WERI-Rb-1 (cell line): ENCODE measurements around the gene TUB.

Experiments used
- DNase-seq: peaks from one replicate; pipeline ENCODE4 v3.0.0-alpha.2; 2020
- H3K27ac ChIP-seq: fragments of 250-450 bp; sonication (Bioruptor Pico); 2 replicates; pipeline ENCODE4 v1.5.1; 2020; ENCODE audit warnings: mild to moderate bottlenecking, moderate library complexity
- H3K27me3 ChIP-seq: fragments of 250-450 bp; sonication (Bioruptor Pico); 2 replicates; pipeline ENCODE4 v1.5.1; 2021; ENCODE audit warnings: mild to moderate bottlenecking, low read depth, moderate library complexity; ENCODE audit not compliant: insufficient read depth, severe bottlenecking
- H3K36me3 ChIP-seq: fragments of 250-450 bp; sonication (Bioruptor Pico); 2 replicates; pipeline ENCODE4 v1.5.1; 2020; ENCODE audit warnings: mild to moderate bottlenecking, moderate library complexity
- H3K4me3 ChIP-seq: 2 replicates; pipeline ENCODE4 v1.5.1; 2011; ENCODE audit warnings: low read depth, mild to moderate bottlenecking, control low read depth, low read length
- H3K9me3 ChIP-seq: fragments of 250-450 bp; sonication (Bioruptor Pico); 2 replicates; pipeline ENCODE4 v1.5.1; 2021; ENCODE audit warnings: mild to moderate bottlenecking, moderate library complexity; ENCODE audit not compliant: severe bottlenecking
- CTCF ChIP-seq: IDR thresholded peaks from 2 replicates; pipeline ENCODE4 v1.5.1; 2011; ENCODE audit warnings: low read depth, mild to moderate bottlenecking, control low read depth, inconsistent platforms, low read length

The TUB gene

GRCh38 chr11:8063324-8063723 lies 17.7 kb upstream of the TUB start:
- H3K36me3 ChIP-seq: no peaks in the 10 kb centered on the region
- DNase-seq: no peak
- H3K9me3 ChIP-seq: no peaks in the 10 kb centered on the region
- H3K4me3 ChIP-seq: no peak overlapping the region
- TF ChIP-seq CTCF: no peak
- no peak overlapping the region for H3K27ac ChIP-seq
- H3K27me3 ChIP-seq: no peaks in the 10 kb centered on the region

- H3K4me3 ChIP-seq: no peak overlapping the region
- no peak for TF ChIP-seq CTCF
- no peaks in the 10 kb centered on the region for H3K9me3 ChIP-seq
- no peak for DNase-seq
- no peak overlapping the region for H3K27ac ChIP-seq
- H3K27me3 ChIP-seq: no peaks in the 10 kb centered on the region
- no peaks in the 10 kb centered on the region for H3K36me3 ChIP-seq
Observed at GRCh38 chr11:8065031-8065430, 16.0 kb upstream of the TUB start.

- Histone ChIP-seq H3K4me3 (no peak overlapping the region), H3K27me3 (no peaks in the 10 kb centered on the region), H3K36me3 (no peaks in the 10 kb centered on the region), H3K9me3 (no peaks in the 10 kb centered on the region), H3K27ac (no peak overlapping the region)
- DNase-seq: no peak
- no peak for TF ChIP-seq CTCF
Observed at GRCh38 chr11:8066036-8066910, 14.7 kb upstream of the TUB start.

- Histone ChIP-seq H3K27me3 (no peaks in the 10 kb centered on the region), H3K9me3 (no peaks in the 10 kb centered on the region), H3K36me3 (no peaks in the 10 kb centered on the region), H3K4me3 (no peak overlapping the region), H3K27ac (no peak overlapping the region)
- TF ChIP-seq CTCF: no peak
- DNase-seq: no peak
Observed at GRCh38 chr11:8066911-8067455, 14.0 kb upstream of the TUB start.

- TF ChIP-seq CTCF: no peak
Observed at GRCh38 chr11:8067567-8067928, 13.5 kb upstream of the TUB start.

More at GRCh38 chr11:8067567-8067928, 13.5 kb upstream of the TUB start:
- H3K27ac ChIP-seq: no peak overlapping the region
- H3K36me3 ChIP-seq: no peaks in the 10 kb centered on the region
- no peaks in the 10 kb centered on the region for H3K9me3 ChIP-seq
- DNase-seq: no peak
- H3K4me3 ChIP-seq: no peak overlapping the region
- H3K27me3 ChIP-seq: no peaks in the 10 kb centered on the region
